H9 (cell line): ENCODE results near the gene PEX10. TPM values are rescaled to one million over a fixed set of nuclear protein-coding genes. Genes with fewer than 3 reads are reported as not detected.

Experiments used
- DNase-seq: peaks from one replicate; pipeline ENCODE4 v3.0.0-alpha.2; 2017
- H2AFZ ChIP-seq: one replicate; pipeline ENCODE4 v1.6.1; 2013; ENCODE audit warnings: mild to moderate bottlenecking, low read length, control low read depth, moderate library complexity
- H2AK5ac ChIP-seq: 2 replicates; pipeline ENCODE4 v1.6.1; 2013; ENCODE audit warnings: low read length, control low read depth, mixed read lengths; ENCODE audit not compliant: insufficient read length
- H2BK120ac ChIP-seq: one replicate; pipeline ENCODE4 v1.6.1; 2013; ENCODE audit warnings: low read depth, mild to moderate bottlenecking, low read length, control low read depth, inconsistent platforms; ENCODE audit not compliant: poor library complexity, severe bottlenecking
- H2BK12ac ChIP-seq: 2 replicates; pipeline ENCODE4 v1.6.1; 2013; ENCODE audit warnings: low read length, control low read depth, mixed read lengths, low read depth; ENCODE audit not compliant: insufficient read length
- H2BK15ac ChIP-seq: 2 replicates; pipeline ENCODE4 v1.6.1; 2013; ENCODE audit warnings: low read depth, low read length, control low read depth
- H2BK20ac ChIP-seq: one replicate; pipeline ENCODE4 v1.6.1; 2013; ENCODE audit warnings: low read depth, mild to moderate bottlenecking, low read length, control low read depth, inconsistent platforms; ENCODE audit not compliant: poor library complexity, severe bottlenecking
- H2BK5ac ChIP-seq: 2 replicates; pipeline ENCODE4 v1.6.1; 2013; ENCODE audit warnings: low read length, control low read depth, mixed read lengths; ENCODE audit not compliant: insufficient read length
- H3K14ac ChIP-seq: 2 replicates; pipeline ENCODE4 v1.6.1; 2013; ENCODE audit warnings: low read length, control low read depth; ENCODE audit not compliant: insufficient read depth
- H3K18ac ChIP-seq: 2 replicates; pipeline ENCODE4 v1.6.1; 2013; ENCODE audit warnings: low read depth, mild to moderate bottlenecking, mixed read lengths, low read length, control low read depth; ENCODE audit not compliant: insufficient read length
- H3K23ac ChIP-seq: 2 replicates; pipeline ENCODE4 v1.6.1; 2013; ENCODE audit warnings: low read length, control low read depth, mixed read lengths, low read depth; ENCODE audit not compliant: insufficient read length
- H3K23me2 ChIP-seq: 2 replicates; pipeline ENCODE4 v1.6.1; 2013; ENCODE audit warnings: low read depth, mild to moderate bottlenecking, mixed read lengths, low read length, control low read depth; ENCODE audit not compliant: insufficient read length, poor library complexity, severe bottlenecking
- H3K27ac ChIP-seq: 2 replicates; pipeline ENCODE4 v1.5.1; 2013; ENCODE audit warnings: low read length, control low read depth, mixed read lengths, low read depth; ENCODE audit not compliant: insufficient read length
- H3K27me3 ChIP-seq: 2 replicates; pipeline ENCODE4 v1.6.1; 2013; ENCODE audit warnings: low read length, control low read depth, inconsistent platforms; ENCODE audit not compliant: insufficient read depth
- H3K4ac ChIP-seq: 2 replicates; pipeline ENCODE4 v1.6.1; 2013; ENCODE audit warnings: low read depth, mild to moderate bottlenecking, control low read depth, inconsistent platforms, low read length, moderate library complexity
- H3K4me1 ChIP-seq: 2 replicates; pipeline ENCODE4 v1.6.1; 2013; ENCODE audit warnings: low read length, control low read depth, inconsistent platforms; ENCODE audit not compliant: insufficient read depth
- H3K4me2 ChIP-seq: 2 replicates; pipeline ENCODE4 v1.6.1; 2013; ENCODE audit warnings: low read length, control low read depth, mixed read lengths; ENCODE audit not compliant: insufficient read length, insufficient read depth
- H3K56ac ChIP-seq: 2 replicates; pipeline ENCODE4 v1.6.1; 2013; ENCODE audit warnings: low read depth, mild to moderate bottlenecking, mixed read lengths, low read length, control low read depth; ENCODE audit not compliant: insufficient read length
- H3K79me1 ChIP-seq: 2 replicates; pipeline ENCODE4 v1.6.1; 2013; ENCODE audit warnings: low read depth, mild to moderate bottlenecking, moderate library complexity, low read length, control low read depth, inconsistent platforms; ENCODE audit not compliant: insufficient read depth, poor library complexity, severe bottlenecking
- H3K79me2 ChIP-seq: 2 replicates; pipeline ENCODE4 v1.6.1; 2013; ENCODE audit warnings: low read length, control low read depth, inconsistent platforms; ENCODE audit not compliant: insufficient read depth
- H3K9ac ChIP-seq: 2 replicates; pipeline ENCODE4 v1.6.1; 2013; ENCODE audit warnings: low read length, control low read depth, mixed read lengths; ENCODE audit not compliant: insufficient read length; ENCODE audit errors: extremely low read depth
- H3K9me3 ChIP-seq: one replicate; pipeline ENCODE4 v1.6.1; 2013; ENCODE audit warnings: low read depth, low read length, inconsistent platforms; ENCODE audit not compliant: control insufficient read depth
- H3T11ph ChIP-seq: one replicate; pipeline ENCODE4 v1.6.1; 2013; ENCODE audit warnings: mild to moderate bottlenecking, low read length, control low read depth, inconsistent platforms
- H4K20me1 ChIP-seq: one replicate; pipeline ENCODE4 v1.6.1; 2013; ENCODE audit not compliant: control insufficient read depth, insufficient read length, insufficient read depth
- H4K5ac ChIP-seq: 2 replicates; pipeline ENCODE4 v1.6.1; 2013; ENCODE audit warnings: low read depth, mild to moderate bottlenecking, mixed read lengths, low read length, control low read depth; ENCODE audit not compliant: insufficient read length
- H4K8ac ChIP-seq: replicated peaks from 2 replicates; pipeline ENCODE4 v1.6.1; 2013; ENCODE audit warnings: low read length, control low read depth, mixed read lengths, low read depth; ENCODE audit not compliant: insufficient read length
- H4K91ac ChIP-seq: 2 replicates; pipeline ENCODE4 v1.6.1; 2013; ENCODE audit warnings: low read depth, mild to moderate bottlenecking, moderate library complexity, mixed read lengths, low read length, control low read depth; ENCODE audit not compliant: insufficient read length
- H3K27ac Mint-ChIP-seq, 3 experiments: 2 replicates in 2 of 3; 3 replicates in 1 of 3; pipeline ENCODE4 v1.8.0; 2020 to 2021; ENCODE audit warnings: mixed read lengths in 3 of 3, mild to moderate bottlenecking in 1 of 3, moderate library complexity in 1 of 3
- H3K27me3 Mint-ChIP-seq: 2 replicates; pipeline ENCODE4 v1.8.0; 2021; ENCODE audit warnings: low read depth, mild to moderate bottlenecking, moderate library complexity, mixed read lengths
- H3K36me3 Mint-ChIP-seq, 3 experiments: 2 replicates in 2 of 3; 3 replicates in 1 of 3; pipeline ENCODE4 v1.8.0; 2020 to 2021; ENCODE audit warnings: low read depth in 3 of 3, mixed read lengths in 3 of 3; ENCODE audit not compliant: insufficient read depth in 1 of 3
- H3K4me1 Mint-ChIP-seq, 2 experiments: 2 replicates each; pipeline ENCODE4 v1.8.0; 2020; ENCODE audit warnings: mixed read lengths in 2 of 2
- H3K4me3 Mint-ChIP-seq, 2 experiments: 2 replicates in 1 of 2; 3 replicates in 1 of 2; pipeline ENCODE4 v1.8.0; 2020 to 2021; ENCODE audit warnings: mild to moderate bottlenecking in 2 of 2, mixed read lengths in 2 of 2, moderate library complexity in 1 of 2
- H3K9me3 Mint-ChIP-seq, 2 experiments: 2 replicates in 1 of 2; 3 replicates in 1 of 2; pipeline ENCODE4 v1.8.0; 2020; ENCODE audit warnings: mild to moderate bottlenecking in 2 of 2, mixed read lengths in 2 of 2, moderate library complexity in 1 of 2
- CTCF ChIP-seq: fragments of 200-600 bp; sonication (generic); conservative IDR thresholded peaks from 3 replicates; pipeline ENCODE4 v1.8.0; 2021; ENCODE audit warnings: antibody characterized with exemption, mild to moderate bottlenecking
- WGBS: extraction: QIAGEN DNeasy Blood & Tissue Kit; methylation state at CpG from one replicate; pipeline ENCODE4 v1.1.7; 2013; ENCODE audit warnings: missing lambda C conversion rate, low lambda C conversion rate, mixed read lengths; ENCODE audit not compliant: insufficient read length; ENCODE audit errors: extremely low coverage; 5-methylcytosine and 5-hydroxymethylcytosine counted together
- total RNA-seq: library from RNA; stranded (reverse); gene quantifications from 2 replicates; pipeline ENCODE4 v1.2.1, GENCODE V29; 2021

PEX10 gene
- total RNA-seq, 1 experiment from 2014 or later: 34.4 TPM

DNA sequence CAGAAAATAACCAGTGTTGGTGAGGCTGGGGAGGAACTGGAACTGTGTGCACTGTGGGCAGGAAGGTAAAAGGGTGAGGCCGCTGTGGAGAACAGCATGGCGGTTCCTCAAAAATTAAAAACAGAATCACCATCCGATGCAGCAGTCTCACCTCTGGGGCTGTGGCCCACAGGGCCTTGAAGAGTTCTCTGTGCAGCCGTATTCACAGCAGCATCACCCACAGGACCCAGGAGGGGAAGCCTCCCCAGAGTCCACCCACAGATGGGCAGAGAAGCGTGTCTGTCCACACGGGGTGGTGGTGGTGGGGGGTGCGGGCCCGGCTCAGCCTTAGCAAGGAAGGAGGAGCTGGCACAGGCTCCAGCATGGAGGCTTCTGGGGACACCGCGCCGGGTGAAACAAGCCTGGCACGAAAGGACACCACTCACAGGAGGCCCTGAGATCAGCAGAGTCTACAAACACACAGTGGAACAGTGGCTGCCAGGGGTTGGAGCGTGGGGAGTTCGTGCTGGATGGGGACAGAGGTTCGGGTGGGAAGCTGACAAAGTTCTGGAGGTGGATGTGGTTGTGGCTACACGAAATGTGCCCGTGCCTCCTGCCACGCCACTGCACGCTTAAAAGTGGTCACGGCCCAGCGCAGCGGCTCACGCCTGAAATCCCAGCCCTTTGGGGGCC, 32.5 kb downstream of the PEX10 start:
- H3K79me1 ChIP-seq: no peaks in the 10 kb centered on the region
- no peaks in the 10 kb centered on the region for H3K79me2 ChIP-seq
- H3K36me3 Mint-ChIP-seq: no peaks in the 10 kb centered on the region; a peak in 1 of 7 replicates
- H2BK120ac ChIP-seq: no peak overlapping the region
- H2AK5ac ChIP-seq: no peak overlapping the region
- H3K4me3 Mint-ChIP-seq: no peak overlapping the region
- H4K8ac ChIP-seq: no peak overlapping the region
- no peak for TF ChIP-seq CTCF
- no peak overlapping the region for H3K27ac ChIP-seq
- no peaks in the 10 kb centered on the region for H3K27me3 ChIP-seq
- no peak overlapping the region for H4K5ac ChIP-seq
- no peak overlapping the region for H3K18ac ChIP-seq
- H2BK15ac ChIP-seq: no peak overlapping the region
- no peak overlapping the region for H3K4me2 ChIP-seq
- no peak overlapping the region for H4K91ac ChIP-seq
- H3K4me1 ChIP-seq: no peaks in the 10 kb centered on the region
- DNase-seq: no peak
- no peak overlapping the region for H2AFZ ChIP-seq
- WGBS: no CpG with 5 or more reads among the region's 23 CpGs
- H2BK5ac ChIP-seq: no peak overlapping the region
- no peaks in the 10 kb centered on the region for H3K23me2 ChIP-seq
- H3K14ac ChIP-seq: no peak overlapping the region
- no peak overlapping the region for H3T11ph ChIP-seq
- no peak overlapping the region for H3K4ac ChIP-seq
- peaks cover 3 to 4% of the 10 kb centered on the region in 2 experiments; a peak in 1 of 4 replicates for H3K4me1 Mint-ChIP-seq
- no peak overlapping the region for H3K9ac ChIP-seq
- no peak overlapping the region for H2BK20ac ChIP-seq
- H3K9me3 Mint-ChIP-seq: no peaks in the 10 kb centered on the region
- no peaks in the 10 kb centered on the region; the same call in none of the 2 replicates for H3K27me3 Mint-ChIP-seq
- no peak overlapping the region for H3K56ac ChIP-seq
- no peak overlapping the region for H3K23ac ChIP-seq
- no peaks in the 10 kb centered on the region for H3K9me3 ChIP-seq
- H4K20me1 ChIP-seq: no peaks in the 10 kb centered on the region
- no peak overlapping the region for H2BK12ac ChIP-seq
- H3K27ac Mint-ChIP-seq: peak overlapping the region in 1 of 3 experiments; percentile 44; a peak in 2 of 7 replicates
